GM19468 (cell line): ENCODE measurements around the gene CAMK2A.

ENCODE experiments used
- ATAC-seq: cut with Tn5 transposase; IDR thresholded peaks from one replicate; pipeline ENCODE4 v1.9.1; 2021; ENCODE audit warnings: mild to moderate bottlenecking, moderate library complexity, moderate number of reproducible peaks; ENCODE audit not compliant: unreplicated experiment; ENCODE audit errors: extremely low read depth

CAMK2A gene

DNA sequence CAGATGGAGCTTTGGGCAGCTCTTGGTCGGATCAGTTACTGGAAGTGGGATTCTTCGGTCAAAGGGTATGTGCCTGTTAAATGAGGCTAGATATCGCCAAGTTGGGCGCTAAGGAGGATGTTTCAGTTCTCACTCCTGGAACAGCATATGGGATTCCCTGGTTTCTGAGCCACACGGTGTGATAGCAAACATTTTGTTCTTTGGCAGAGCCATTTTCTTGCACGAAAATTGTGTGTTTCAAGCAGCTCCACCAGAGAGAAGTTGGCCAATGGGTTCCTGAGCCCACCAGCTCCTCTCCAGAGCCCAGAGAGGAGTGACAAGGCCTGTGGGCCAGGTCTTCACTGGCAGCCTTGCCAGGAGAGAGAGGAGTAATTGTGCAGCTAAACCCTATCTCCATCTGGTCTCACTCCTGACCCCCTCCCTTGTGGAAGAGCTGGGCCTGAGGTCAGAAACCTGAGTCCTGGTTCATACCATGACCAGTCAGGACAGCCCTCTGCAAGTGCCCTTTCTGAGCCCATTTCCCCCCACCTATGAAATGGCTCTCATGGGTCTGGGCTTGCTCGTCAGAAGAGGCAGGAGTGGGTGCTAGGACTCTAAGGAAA lies 110.5 kb downstream of the CAMK2A start:
- ATAC-seq: no peak

DNA sequence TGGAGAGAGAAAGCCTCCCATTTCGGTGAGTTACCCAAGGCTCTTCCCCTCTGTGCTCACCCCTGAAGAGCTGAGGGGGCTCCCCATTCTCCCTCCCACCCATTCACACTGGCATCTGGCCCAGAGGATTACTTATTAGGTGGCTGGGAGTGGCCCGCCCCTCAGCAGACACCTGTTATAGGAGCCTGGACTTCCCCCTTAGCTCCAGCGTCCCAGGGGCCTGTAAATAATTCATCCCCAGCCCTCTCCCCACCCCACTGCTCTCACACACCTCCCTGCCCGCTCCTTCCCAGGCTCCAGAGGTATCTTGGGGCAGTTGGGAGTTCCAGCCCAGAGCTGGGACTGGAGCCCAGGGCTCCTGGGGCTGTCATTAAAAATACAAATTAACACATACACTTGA lies 111.3 kb downstream of the CAMK2A start:
- no peak for ATAC-seq

DNA sequence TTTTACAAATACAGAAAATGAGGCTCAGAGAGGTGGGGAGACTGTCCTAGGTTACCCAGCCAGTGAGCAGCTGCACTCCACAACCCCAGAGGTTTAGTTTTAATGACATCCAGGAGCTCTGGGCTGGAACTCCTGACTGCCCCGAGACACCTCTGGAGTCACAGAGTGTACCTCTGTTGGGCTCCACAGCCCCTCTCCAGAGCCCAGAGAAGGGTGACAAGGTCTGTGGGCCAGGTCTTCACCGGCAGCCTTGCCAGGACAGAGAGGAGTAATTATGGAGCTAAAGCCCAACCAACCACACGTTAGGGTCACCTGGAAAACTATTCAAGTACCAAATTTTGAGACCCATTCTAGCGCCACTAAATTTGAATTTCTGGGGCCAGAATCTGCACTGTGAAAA lies 111.9 kb downstream of the CAMK2A start:
- no peak for ATAC-seq

DNA sequence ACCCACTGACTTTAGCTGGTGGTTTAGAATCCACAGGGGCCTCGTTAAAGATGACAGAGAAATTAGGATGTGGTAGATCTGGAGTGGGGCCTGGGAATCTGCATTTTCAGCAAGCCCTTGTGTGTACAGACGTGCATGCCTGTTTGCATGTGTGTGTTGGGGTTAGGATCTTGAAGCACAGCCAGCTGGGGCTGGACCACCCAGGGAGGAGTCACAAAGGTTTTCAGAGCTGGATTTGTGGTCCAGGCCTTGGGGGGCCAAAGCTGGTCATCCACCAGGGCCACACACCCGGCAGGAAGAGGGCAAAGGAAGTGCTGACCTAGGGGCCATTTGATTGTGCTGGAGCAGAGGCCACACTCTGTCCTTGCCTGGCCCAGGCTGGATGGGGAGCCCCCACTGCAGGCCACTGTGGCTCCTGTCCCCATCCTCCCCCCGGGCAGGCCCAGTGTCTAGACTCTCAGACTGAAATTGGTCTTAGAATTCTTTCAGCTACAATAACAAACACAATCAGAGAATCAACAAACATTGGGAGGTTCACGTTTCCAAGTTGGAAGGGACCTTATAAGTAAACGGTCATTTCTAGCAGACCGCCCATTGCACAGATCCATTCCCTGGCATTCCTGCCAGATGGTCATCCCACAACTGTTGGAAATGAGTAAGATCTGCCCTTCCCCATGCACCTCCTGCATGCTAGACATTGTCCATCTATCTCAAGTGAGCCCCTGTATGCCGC lies 112.7 kb downstream of the CAMK2A start:
- ATAC-seq: no peak

DNA sequence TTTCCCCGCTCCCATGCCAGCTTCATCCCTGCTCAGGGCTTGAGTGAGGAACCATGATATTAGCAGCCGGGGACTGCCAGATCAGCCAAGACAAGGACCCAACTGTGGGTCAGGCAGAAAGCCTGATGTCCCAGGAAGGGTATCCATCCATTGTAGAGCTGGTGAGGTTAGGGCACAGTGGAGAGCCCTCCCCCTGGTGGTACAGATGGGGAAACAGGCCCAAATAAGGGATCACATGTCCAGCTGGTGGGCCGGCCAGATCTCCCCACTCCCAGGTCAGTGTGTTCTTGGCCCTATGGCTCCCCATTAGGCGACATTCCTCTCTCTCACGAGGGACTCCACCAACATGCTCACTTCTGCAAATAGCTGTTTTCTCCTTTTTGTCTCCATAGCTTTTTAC lies 114.0 kb downstream of the CAMK2A start:
- no peak for ATAC-seq

DNA sequence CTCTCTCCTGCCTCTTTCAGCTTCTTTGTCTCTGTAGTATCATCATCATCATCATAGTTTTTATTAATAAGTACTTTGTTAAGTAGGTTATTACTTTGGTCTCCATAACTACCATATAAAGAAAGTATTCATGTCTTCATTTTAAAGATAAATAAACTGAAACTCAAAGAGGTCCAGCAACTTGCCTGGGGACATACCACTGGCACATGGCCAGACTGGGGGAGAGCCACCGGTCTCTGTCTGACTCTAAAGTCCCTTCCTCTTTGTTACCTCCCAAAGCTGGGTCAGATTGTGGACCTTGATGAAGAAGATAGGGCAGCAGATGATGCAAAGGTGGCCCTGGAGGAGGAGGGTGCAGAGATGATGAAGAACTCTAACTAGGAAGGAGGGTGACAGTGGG lies 114.5 kb downstream of the CAMK2A start:
- ATAC-seq: no peak

DNA sequence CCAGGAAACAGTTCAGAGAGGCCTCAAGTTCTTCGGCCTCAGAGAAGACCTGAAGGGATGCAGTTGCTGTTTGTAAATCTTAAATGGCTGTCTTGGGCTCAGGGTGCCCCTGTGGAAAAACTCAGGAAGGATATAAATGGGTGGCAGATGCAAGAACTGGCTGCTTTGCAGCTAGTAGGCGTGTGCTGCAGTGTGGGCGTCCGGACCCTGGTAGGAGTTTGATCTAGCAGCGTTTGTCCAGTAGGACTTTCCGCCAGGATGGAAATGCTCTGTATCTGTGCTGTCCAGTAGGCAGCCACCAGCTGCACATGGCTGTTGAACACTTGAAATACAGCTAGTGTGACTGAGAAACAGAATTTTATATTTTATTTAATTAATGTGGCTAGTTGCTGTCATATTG lies 115.3 kb downstream of the CAMK2A start:
- ATAC-seq: no peak

DNA sequence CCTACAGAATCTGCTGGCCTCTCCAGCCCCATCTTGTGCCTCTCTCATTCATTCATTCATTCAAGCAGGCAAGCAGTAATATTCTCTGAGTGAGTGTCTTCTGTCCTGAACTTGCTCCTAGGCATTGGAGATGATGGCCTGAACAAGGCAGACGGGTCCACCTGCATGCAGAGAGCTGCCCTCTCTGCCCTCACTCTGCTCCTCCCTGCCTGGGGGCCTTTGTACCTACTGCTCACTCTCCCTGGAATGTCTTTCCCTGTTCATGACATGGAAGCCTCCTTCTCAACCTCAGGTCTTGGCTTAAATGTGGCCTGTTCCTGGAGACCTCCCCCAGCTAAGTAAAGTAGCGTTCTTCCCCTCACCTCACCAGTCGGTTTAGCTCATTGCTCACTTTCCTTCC lies 116.4 kb downstream of the CAMK2A start:
- ATAC-seq: no peak

DNA sequence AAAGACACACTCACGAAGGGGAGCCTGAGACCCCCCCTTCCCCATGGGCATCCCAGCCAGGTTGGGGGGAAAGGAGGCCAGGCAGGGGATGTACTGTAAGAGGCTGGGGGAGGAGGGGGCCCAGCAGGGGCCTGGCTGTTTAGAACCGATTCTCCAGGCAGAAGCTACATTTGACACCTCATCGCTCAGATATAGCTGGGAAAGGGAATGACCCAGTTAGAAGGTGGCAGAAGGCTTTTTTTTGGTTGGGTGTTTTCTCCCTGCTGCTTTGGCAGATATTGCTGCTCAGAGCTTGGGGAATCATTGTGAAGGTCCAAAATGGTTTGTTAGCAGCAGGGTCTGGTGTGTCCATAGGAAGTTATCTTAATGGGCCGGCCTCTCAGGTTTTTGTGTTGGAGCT lies 117.0 kb downstream of the CAMK2A start:
- no peak for ATAC-seq

DNA sequence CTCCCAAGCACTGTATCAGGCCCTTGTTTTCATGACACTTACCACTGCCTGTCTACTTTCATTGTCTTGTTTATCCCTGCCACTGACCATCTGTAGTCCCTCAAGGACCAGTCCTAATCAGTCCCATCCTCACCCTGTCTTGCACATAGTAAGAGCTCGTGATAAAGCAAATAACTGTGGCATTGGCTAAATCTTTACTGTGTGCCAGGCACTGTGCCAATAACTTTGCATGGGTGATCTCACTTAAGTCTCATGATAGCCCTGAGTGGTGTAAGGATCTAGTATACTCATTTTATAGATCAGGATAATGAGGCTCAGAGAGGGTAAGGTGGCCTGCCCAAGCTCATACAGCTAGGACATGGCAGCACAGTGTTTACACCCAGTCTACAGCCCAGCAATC lies 117.4 kb downstream of the CAMK2A start:
- no peak for ATAC-seq
